ENCODE measurements around the gene ANP32E. TPM values are rescaled to one million over a fixed set of nuclear protein-coding genes. Genes with fewer than 3 reads are reported as not detected.

Gene ANP32E
- total and polyA plus RNA-seq, 2 donors (not counting 1 experiment from before 2014, with no cell fraction given) = 5.1 to 47.1 TPM

- DNase-seq = no peak
- ChIA-PET CTCF (interaction anchor here (0.9 to 1.8 kb wide), 2 partner anchors 17 to 111 kb away, joined by 4 to 6 read pairs; no protein-coding TSS in a partner anchor), POLR2A (interaction anchor here (0.7 kb wide), 1 partner anchor 15 kb away, joined by 3 read pairs; no protein-coding TSS in a partner anchor)
- Histone ChIP-seq H3K9ac (ENCODE audit: low read length) (no peak overlapping the region), H3K4me1 (ENCODE audit: control insufficient read depth in 2 of 2, insufficient read depth in 2 of 2, low read length in 2 of 2) (peaks cover 4 to 10% of the 10 kb centered on the region in 2 donors), H3K4me2 (replicated peaks; ENCODE audit: low read depth, low read length, poor library complexity, severe bottlenecking) (no peak overlapping the region), H3K36me3 (replicated peaks in 1 of 2; ENCODE audit: control extremely low read depth in 1 of 2, control insufficient read depth in 1 of 2, extremely low read depth in 1 of 2, insufficient read depth in 2 of 2, low read length in 1 of 2) (no peaks in the 10 kb centered on the region), H3K27me3 (replicated peaks in 1 of 4; ENCODE audit: control extremely low read depth in 1 of 4, control insufficient read depth in 3 of 4, insufficient read depth in 4 of 4, low read length in 3 of 4) (no peaks in the 10 kb centered on the region), H3K79me2 (ENCODE audit: control insufficient read depth, insufficient read depth, low read length) (no peaks in the 10 kb centered on the region), H3K9me3 (ENCODE audit: control extremely low read depth in 1 of 3, control insufficient read depth in 2 of 3, insufficient read depth in 1 of 3, low read length in 2 of 3) (no peaks in the 10 kb centered on the region), H2AFZ (ENCODE audit: insufficient read depth, low read depth, low read length, poor library complexity, severe bottlenecking) (no peak overlapping the region), H3K4me3 (ENCODE audit: control extremely low read depth in 1 of 5, extremely low read depth in 1 of 5, insufficient read depth in 1 of 5, low read depth in 2 of 5, low read length in 4 of 5) (no peak overlapping the region), H4K20me1 (ENCODE audit: control insufficient read depth, insufficient read depth, low read length, poor library complexity, severe bottlenecking) (no peaks in the 10 kb centered on the region), H3K27ac (ENCODE audit: low read length in 2 of 2) (no peak overlapping the region)
- intact Hi-C loops (cut with micrococcal nuclease) = no loop called here
- no peak for ATAC-seq (ENCODE audit: low read depth)
- TF ChIP-seq CTCF (IDR thresholded peaks at IDR 0.05) = no peak
- TF ChIP-seq EZH2 (IDR thresholded peaks at IDR 0.05; ENCODE audit: borderline replicate concordance, insufficient read depth, low read depth, low read length, poor library complexity, severe bottlenecking) = no peak
- WGBS (ENCODE audit: insufficient coverage) = 100% methylated on average over 7 of the region's 11 CpGs
- no peaks in the 10 kb centered on the region for H3K27me3 Mint-ChIP-seq
- H3K27ac Mint-ChIP-seq = no peak overlapping the region
- H3K4me1 Mint-ChIP-seq = peaks cover 11% of the 10 kb centered on the region
- no peaks in the 10 kb centered on the region for H3K9me3 Mint-ChIP-seq (ENCODE audit: insufficient read depth)
- no peak overlapping the region for H3K4me3 Mint-ChIP-seq
Observed at GRCh38 chr1:150182247-150182646, 53.7 kb downstream of the ANP32E start.

GRCh38 chr1:150180474-150180873, 55.4 kb downstream of the ANP32E start:
- no peak overlapping the region for H3K4me2 ChIP-seq (replicated peaks; ENCODE audit: low read depth, low read length, poor library complexity, severe bottlenecking)
- WGBS (ENCODE audit: insufficient coverage) = 0% methylated on average over 1 of the region's 5 CpGs
- Mint-ChIP-seq H3K9me3 (ENCODE audit: insufficient read depth) (no peaks in the 10 kb centered on the region), H3K4me3 (no peak overlapping the region), H3K27me3 (no peaks in the 10 kb centered on the region), H3K27ac (no peak overlapping the region), H3K4me1 (no peaks in the 10 kb centered on the region)
- no peaks in the 10 kb centered on the region for H3K79me2 ChIP-seq (ENCODE audit: control insufficient read depth, insufficient read depth, low read length)
- no peaks in the 10 kb centered on the region for H3K9me3 ChIP-seq (ENCODE audit: control extremely low read depth in 1 of 3, control insufficient read depth in 2 of 3, insufficient read depth in 1 of 3, low read length in 2 of 3)
- no peak overlapping the region for H3K27ac ChIP-seq (ENCODE audit: low read length in 2 of 2)
- no peak for ATAC-seq (ENCODE audit: low read depth)
- no peaks in the 10 kb centered on the region for H3K27me3 ChIP-seq (replicated peaks in 1 of 4; ENCODE audit: control extremely low read depth in 1 of 4, control insufficient read depth in 3 of 4, insufficient read depth in 4 of 4, low read length in 3 of 4)
- no peaks in the 10 kb centered on the region for H4K20me1 ChIP-seq (ENCODE audit: control insufficient read depth, insufficient read depth, low read length, poor library complexity, severe bottlenecking)
- H3K4me1 ChIP-seq (ENCODE audit: control insufficient read depth in 2 of 2, insufficient read depth in 2 of 2, low read length in 2 of 2) = no peaks in the 10 kb centered on the region
- H3K4me3 ChIP-seq (ENCODE audit: control extremely low read depth in 1 of 5, extremely low read depth in 1 of 5, insufficient read depth in 1 of 5, low read depth in 2 of 5, low read length in 4 of 5) = no peak overlapping the region
- POLR2A ChIA-PET = interaction anchor here (0.7 kb wide), 1 partner anchor 172 kb away, joined by 6 read pairs; no protein-coding TSS in a partner anchor
- no peak overlapping the region for H3K9ac ChIP-seq (ENCODE audit: low read length)
- TF ChIP-seq CTCF (IDR thresholded peaks at IDR 0.05) (no peak), EZH2 (IDR thresholded peaks at IDR 0.05; ENCODE audit: borderline replicate concordance, insufficient read depth, low read depth, low read length, poor library complexity, severe bottlenecking) (no peak)
- H3K36me3 ChIP-seq (replicated peaks in 1 of 2; ENCODE audit: control extremely low read depth in 1 of 2, control insufficient read depth in 1 of 2, extremely low read depth in 1 of 2, insufficient read depth in 2 of 2, low read length in 1 of 2) = no peaks in the 10 kb centered on the region
- CTCF ChIA-PET = interaction anchor here (1.2 to 1.4 kb wide), 2 partner anchors 15 to 107 kb away, joined by 4 read pairs; no protein-coding TSS in a partner anchor
- no peak overlapping the region for H2AFZ ChIP-seq (ENCODE audit: insufficient read depth, low read depth, low read length, poor library complexity, severe bottlenecking)
- DNase-seq = no peak
- intact Hi-C loops (cut with micrococcal nuclease) = no loop called here
